Caco-2 (cell line): ENCODE results near the gene SH2B2. TPM values are rescaled to one million over a fixed set of nuclear protein-coding genes. Genes with fewer than 3 reads are reported as not detected.

ENCODE experiments used
- BruUV-seq: library from RNA; stranded (reverse); fragments of 400-500 nt; replicated peaks from 2 replicates; lab custom pipeline; 2021; lab: Mats Ljungman, UMichigan
- CTCF ChIA-PET: fragments of 300-600 bp; sonication (Branson Sonifier 250); formaldehyde crosslinking; loops from one replicate; lab custom pipeline; 2022; ENCODE audit warnings: antibody characterized with exemption; lab: Charles Lee
- POLR2A ChIA-PET: fragments of 300-600 bp; sonication (Branson Sonifier 250); formaldehyde crosslinking; loops from one replicate; lab custom pipeline; 2022; ENCODE audit warnings: antibody characterized with exemption; lab: Charles Lee
- DNase-seq, 2 experiments: peaks; one replicate each; pipeline versions ENCODE4 v3.0.0 to v3.0.0-alpha.2; 2020 to 2022
- H3K27me3 ChIP-seq: replicated peaks from 2 replicates; pipeline ENCODE4 v1.6.0; 2011; ENCODE audit warnings: low read length; ENCODE audit not compliant: control insufficient read depth, insufficient read depth
- H3K36me3 ChIP-seq: 2 replicates; pipeline ENCODE4 v1.5.1; 2011; ENCODE audit warnings: low read length; ENCODE audit not compliant: control insufficient read depth, insufficient read depth
- H3K4me1 ChIP-seq: fragments of 250-450 bp; sonication (Bioruptor Pico); 2 replicates; pipeline ENCODE4 v1.5.1; 2020; ENCODE audit warnings: mild to moderate bottlenecking
- H3K4me3 ChIP-seq: 2 replicates; pipeline ENCODE4 v1.5.1; 2011; ENCODE audit warnings: low read depth, mild to moderate bottlenecking, control low read depth, low read length
- H3K9me3 ChIP-seq: fragments of 250-450 bp; sonication (Bioruptor Pico); 2 replicates; pipeline ENCODE4 v1.5.1; 2020; ENCODE audit warnings: mild to moderate bottlenecking, moderate library complexity
- H3K27ac Mint-ChIP-seq: one replicate; pipeline ENCODE4 v1.8.0; 2022; ENCODE audit warnings: mixed read lengths; ENCODE audit not compliant: unreplicated experiment
- H3K27me3 Mint-ChIP-seq: one replicate; pipeline ENCODE4 v1.8.0; 2022; ENCODE audit warnings: mixed read lengths; ENCODE audit not compliant: insufficient read depth, unreplicated experiment
- H3K36me3 Mint-ChIP-seq: one replicate; pipeline ENCODE4 v1.8.0; 2022; ENCODE audit warnings: mild to moderate bottlenecking, mixed read lengths; ENCODE audit not compliant: insufficient read depth, unreplicated experiment
- H3K4me1 Mint-ChIP-seq: one replicate; pipeline ENCODE4 v1.8.0; 2022; ENCODE audit warnings: low read depth, mixed read lengths; ENCODE audit not compliant: unreplicated experiment
- H3K4me3 Mint-ChIP-seq: one replicate; pipeline ENCODE4 v1.8.0; 2022; ENCODE audit warnings: mild to moderate bottlenecking, moderate library complexity, mixed read lengths; ENCODE audit not compliant: unreplicated experiment
- H3K9me3 Mint-ChIP-seq: one replicate; pipeline ENCODE4 v1.8.0; 2022; ENCODE audit warnings: mixed read lengths; ENCODE audit not compliant: unreplicated experiment
- CTCF ChIP-seq, 2 experiments: fragments of 200-600 bp in 1 of 2; IDR thresholded peaks; 1 replicate in 1 of 2; 2 replicates in 1 of 2; pipeline versions ENCODE4 v1.5.1 to v1.8.0; 2011 to 2022; ENCODE audit warnings: antibody characterized with exemption in 1 of 2, control low read depth in 1 of 2, inconsistent platforms in 1 of 2, low read depth in 1 of 2, low read length in 1 of 2, mild to moderate bottlenecking in 1 of 2, moderate library complexity in 1 of 2; ENCODE audit not compliant: insufficient read depth in 1 of 2, severe bottlenecking in 1 of 2, unreplicated experiment in 1 of 2
- intact Hi-C: fragments of 100-400 bp; cut with micrococcal nuclease; formaldehyde crosslinking; loops from one replicate; pipeline ENCODE4 v1.10.0; 2022; ENCODE audit not compliant: unreplicated experiment
- total RNA-seq: library from RNA; stranded (reverse); gene quantifications from 2 replicates; pipeline ENCODE4 v1.2.3, GENCODE V29; 2022

SH2B2 gene
- total RNA-seq, 1 experiment from 2014 or later: 10.6 TPM

- CTCF ChIA-PET: interaction anchor here (0.7 kb wide), 1 partner anchor 22 kb away, joined by 5 read pairs; no protein-coding TSS in a partner anchor
- H3K4me3 Mint-ChIP-seq: peak overlapping the region; percentile 57
- DNase-seq: no peak
Measured at GRCh38 chr7:102320601-102321350, 34.1 kb downstream of the SH2B2 start.

GRCh38 chr7:102321351-102322201 lies 34.9 kb downstream of the SH2B2 start:
- ChIA-PET POLR2A (no interaction called here), CTCF (interaction anchor here (0.6 to 0.7 kb wide), 2 partner anchors 23 to 63 kb away, joined by 3 to 5 read pairs; no protein-coding TSS in a partner anchor)
- H3K36me3 Mint-ChIP-seq: peaks cover 7% of the 10 kb centered on the region
- H3K4me1 Mint-ChIP-seq: no peaks in the 10 kb centered on the region
- H3K9me3 ChIP-seq: no peaks in the 10 kb centered on the region
- peaks cover 9% of the 10 kb centered on the region; the same call in 1 of the 2 replicates for H3K4me1 ChIP-seq
- H3K27ac Mint-ChIP-seq: no peak overlapping the region
- H3K27me3 Mint-ChIP-seq: peaks cover 3% of the 10 kb centered on the region
- no peak for TF ChIP-seq CTCF (IDR thresholded peaks at IDR 0.05; ENCODE audit: insufficient read depth in 1 of 2, low read depth in 1 of 2, low read length in 1 of 2, severe bottlenecking in 1 of 2, unreplicated experiment in 1 of 2)
- H3K27me3 ChIP-seq: no peaks in the 10 kb centered on the region
- no peaks in the 10 kb centered on the region for H3K36me3 ChIP-seq
- H3K4me3 Mint-ChIP-seq: peak overlapping the region; percentile 57
- DNase-seq: peak in 1 of 2 experiments; percentile 50
- BruUV-seq: no TSS peak
- intact Hi-C loops: loop anchor here (5.0 kb wide), 1 partner anchor 34 kb away; the partner anchor contains the start of gene SH2B2
- H3K9me3 Mint-ChIP-seq: no peaks in the 10 kb centered on the region
- peak overlapping the region; percentile 30 for H3K4me3 ChIP-seq

More at GRCh38 chr7:102320601-102321350, 34.1 kb downstream of the SH2B2 start:
- H3K4me3 ChIP-seq: peak overlapping the region; percentile 27
- H3K27me3 ChIP-seq: no peaks in the 10 kb centered on the region
- H3K9me3 Mint-ChIP-seq: no peaks in the 10 kb centered on the region
- BruUV-seq: no TSS peak
- no peaks in the 10 kb centered on the region for H3K9me3 ChIP-seq
- H3K27ac Mint-ChIP-seq: no peak overlapping the region
- intact Hi-C loops: loop anchor here (5.0 kb wide), 1 partner anchor 33 kb away; the partner anchor contains the start of gene SH2B2
- POLR2A ChIA-PET: no interaction called here
- TF ChIP-seq CTCF (IDR thresholded peaks at IDR 0.05; ENCODE audit: insufficient read depth in 1 of 2, low read depth in 1 of 2, low read length in 1 of 2, severe bottlenecking in 1 of 2, unreplicated experiment in 1 of 2): no peak
- H3K27me3 Mint-ChIP-seq: peaks cover 3% of the 10 kb centered on the region
- H3K4me1 Mint-ChIP-seq: no peaks in the 10 kb centered on the region
- H3K36me3 Mint-ChIP-seq: peaks cover 7% of the 10 kb centered on the region
- H3K36me3 ChIP-seq: no peaks in the 10 kb centered on the region
- H3K4me1 ChIP-seq: peaks cover 9% of the 10 kb centered on the region; the same call in 1 of the 2 replicates

GRCh38 chr7:102322202-102322715 lies 35.6 kb downstream of the SH2B2 start:
- peaks cover 5% of the 10 kb centered on the region for H3K4me1 Mint-ChIP-seq
- Histone ChIP-seq H3K36me3 (no peaks in the 10 kb centered on the region), H3K4me1 (peaks cover 9% of the 10 kb centered on the region; the same call in 1 of the 2 replicates), H3K9me3 (no peaks in the 10 kb centered on the region), H3K4me3 (no peak overlapping the region), H3K27me3 (no peaks in the 10 kb centered on the region)
- BruUV-seq: no TSS peak
- no peak for DNase-seq
- peaks cover 3% of the 10 kb centered on the region for H3K27me3 Mint-ChIP-seq
- TF ChIP-seq CTCF (IDR thresholded peaks at IDR 0.05; ENCODE audit: insufficient read depth in 1 of 2, low read depth in 1 of 2, low read length in 1 of 2, severe bottlenecking in 1 of 2, unreplicated experiment in 1 of 2): no peak
- ChIA-PET CTCF (interaction anchor here (0.6 kb wide), 1 partner anchor 14 kb away, joined by 11 read pairs; no protein-coding TSS in a partner anchor), POLR2A (no interaction called here)
- peak overlapping the region; percentile 10 for H3K27ac Mint-ChIP-seq
- peaks cover 4% of the 10 kb centered on the region for H3K36me3 Mint-ChIP-seq
- H3K4me3 Mint-ChIP-seq: peak overlapping the region; percentile 57
- intact Hi-C loops: loop anchor here (5.0 kb wide), 1 partner anchor 35 kb away; the partner anchor contains the start of gene SH2B2
- H3K9me3 Mint-ChIP-seq: no peaks in the 10 kb centered on the region
